Measurements from ENCODE around the gene ZNF142.

GRCh38 chr2:218663901-218664300, 4.5 kb upstream of the ZNF142 start:
- no peak for TF ChIP-seq MAX (IDR thresholded peaks at IDR 0.05)
- TF ChIP-seq CTCF (IDR thresholded peaks at IDR 0.05) = no peak
- no peak for TF ChIP-seq BCL3 (IDR thresholded peaks at IDR 0.05)
- TF ChIP-seq CHD4 (IDR thresholded peaks at IDR 0.05; ENCODE audit: borderline replicate concordance) = no peak
- TF ChIP-seq CBX2 (IDR thresholded peaks at IDR 0.05; ENCODE audit: borderline replicate concordance, low read depth) = no peak
- TF ChIP-seq REST (IDR thresholded peaks at IDR 0.05) = no peak
- no peak for TF ChIP-seq MAZ (IDR thresholded peaks at IDR 0.05; ENCODE audit: borderline replicate concordance, low read depth, low read length)
- no peak for TF ChIP-seq RAD21 (conservative IDR thresholded peaks at IDR 0.05 in 1 of 2, IDR thresholded peaks at IDR 0.05 in 1 of 2)
- TF ChIP-seq RNF2 (IDR thresholded peaks at IDR 0.05; ENCODE audit: borderline replicate concordance, low read depth) = no peak
- TF ChIP-seq KDM1A (IDR thresholded peaks at IDR 0.05; ENCODE audit: low read depth) = no peak
- TF ChIP-seq EP300 (IDR thresholded peaks at IDR 0.05) = no peak
- no peak for TF ChIP-seq SREBF2 (IDR thresholded peaks at IDR 0.05)
- no peak for TF ChIP-seq POLR2A (IDR thresholded peaks at IDR 0.05; ENCODE audit: low read length)
- no peak for TF ChIP-seq ZSCAN20 (CRISPR knock-in tag; IDR thresholded peaks at IDR 0.05)
